NCI-H1105 (cell line): Measurements from ENCODE around the gene GSX2.

Experiments
- DNase-seq: peaks from one replicate; lab custom pipeline; 2025; lab: John Stamatoyannopoulos, UW

GSX2 gene

GRCh38 chr4:54077812-54078211, 22.2 kb upstream of the GSX2 start:
- no peak for DNase-seq

DNA sequence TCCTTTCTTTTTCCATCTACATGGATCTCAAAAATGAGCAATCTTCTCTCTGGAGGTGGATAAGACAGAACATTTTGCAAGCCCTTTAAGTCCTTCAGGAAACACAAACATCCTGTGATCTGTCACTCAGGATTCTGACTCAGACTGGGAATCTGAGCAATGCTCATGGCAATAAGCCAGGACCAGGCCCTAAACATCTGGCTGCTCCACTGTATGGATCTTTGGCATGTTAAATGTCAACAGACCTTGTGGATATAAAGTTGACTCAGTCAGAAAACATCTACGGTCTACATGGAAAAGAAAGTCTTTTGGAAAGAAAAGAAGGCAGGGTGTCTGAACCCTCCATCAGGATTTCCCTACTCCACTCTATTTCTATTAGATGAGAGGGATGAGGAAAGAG, 17.8 kb upstream of the GSX2 start:
- DNase-seq = no peak

GRCh38 chr4:54085284-54085683, 14.7 kb upstream of the GSX2 start:
- no peak for DNase-seq

DNA sequence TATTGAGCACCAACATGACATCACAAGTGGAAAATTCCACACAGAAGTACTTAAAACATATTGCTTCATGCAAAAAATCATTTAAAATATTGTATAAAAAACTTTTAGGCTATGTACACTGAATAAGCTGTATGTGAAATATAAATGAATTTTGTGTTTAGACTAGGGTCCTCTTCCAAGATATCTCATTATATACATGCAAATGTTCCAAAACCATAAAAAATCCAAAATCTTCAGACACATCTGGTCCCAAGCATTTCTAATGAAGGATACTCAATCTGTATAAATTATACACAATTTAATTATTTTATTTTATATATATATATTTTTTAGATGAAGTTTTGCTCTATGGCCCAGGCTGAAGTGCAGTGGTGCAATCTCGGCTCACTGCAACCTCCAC, 10.1 kb upstream of the GSX2 start:
- DNase-seq = no peak

GRCh38 chr4:54090404-54090803, 9.6 kb upstream of the GSX2 start:
- no peak for DNase-seq

- no peak for DNase-seq
Measured at GRCh38 chr4:54090804-54091623, 8.9 kb upstream of the GSX2 start.

GRCh38 chr4:54091637-54092404, 8.1 kb upstream of the GSX2 start:
- peak; percentile 17 for DNase-seq

DNA sequence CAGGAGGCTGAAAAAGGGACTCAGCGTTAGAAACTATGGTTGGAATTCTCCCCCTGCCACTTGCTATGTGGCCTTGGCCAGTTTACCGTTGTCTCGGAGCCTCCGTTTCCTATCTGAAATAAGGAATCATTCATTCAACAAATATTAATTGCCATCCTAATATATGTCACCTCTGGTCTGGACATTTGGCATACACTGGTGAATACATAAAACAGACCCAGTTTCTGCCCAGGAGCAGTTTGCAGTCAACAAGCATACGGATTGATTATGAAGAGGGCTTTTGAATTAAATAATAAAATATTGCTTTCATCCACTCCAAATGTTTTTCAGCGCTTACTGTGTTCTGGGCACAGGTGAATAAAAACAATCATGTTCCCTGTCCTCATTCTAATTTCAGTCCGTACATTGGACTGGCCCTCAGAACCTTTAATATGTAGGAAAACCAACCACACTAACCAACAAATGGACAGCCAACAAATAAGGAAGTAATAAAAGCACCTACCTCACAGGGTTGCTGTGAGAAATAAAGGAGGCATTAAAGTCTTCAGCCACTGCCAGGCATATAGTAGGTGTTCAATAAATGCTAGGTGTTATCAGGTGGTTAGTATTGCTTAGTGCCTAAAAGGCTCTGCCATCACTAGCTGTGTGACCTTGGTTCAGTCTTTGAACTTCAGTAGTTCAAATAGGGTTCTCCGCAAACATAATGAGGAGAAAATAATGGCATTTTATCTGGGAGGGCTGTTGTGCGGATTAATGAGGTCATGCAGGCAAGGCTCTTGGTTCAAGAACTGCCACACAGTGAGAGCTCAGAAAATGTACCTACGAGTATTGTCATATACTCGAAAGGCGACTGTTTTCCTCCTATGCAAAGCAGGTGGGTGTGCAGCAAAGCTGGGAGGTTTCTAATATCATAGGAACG, 7.3 kb upstream of the GSX2 start:
- DNase-seq = no peak

DNA sequence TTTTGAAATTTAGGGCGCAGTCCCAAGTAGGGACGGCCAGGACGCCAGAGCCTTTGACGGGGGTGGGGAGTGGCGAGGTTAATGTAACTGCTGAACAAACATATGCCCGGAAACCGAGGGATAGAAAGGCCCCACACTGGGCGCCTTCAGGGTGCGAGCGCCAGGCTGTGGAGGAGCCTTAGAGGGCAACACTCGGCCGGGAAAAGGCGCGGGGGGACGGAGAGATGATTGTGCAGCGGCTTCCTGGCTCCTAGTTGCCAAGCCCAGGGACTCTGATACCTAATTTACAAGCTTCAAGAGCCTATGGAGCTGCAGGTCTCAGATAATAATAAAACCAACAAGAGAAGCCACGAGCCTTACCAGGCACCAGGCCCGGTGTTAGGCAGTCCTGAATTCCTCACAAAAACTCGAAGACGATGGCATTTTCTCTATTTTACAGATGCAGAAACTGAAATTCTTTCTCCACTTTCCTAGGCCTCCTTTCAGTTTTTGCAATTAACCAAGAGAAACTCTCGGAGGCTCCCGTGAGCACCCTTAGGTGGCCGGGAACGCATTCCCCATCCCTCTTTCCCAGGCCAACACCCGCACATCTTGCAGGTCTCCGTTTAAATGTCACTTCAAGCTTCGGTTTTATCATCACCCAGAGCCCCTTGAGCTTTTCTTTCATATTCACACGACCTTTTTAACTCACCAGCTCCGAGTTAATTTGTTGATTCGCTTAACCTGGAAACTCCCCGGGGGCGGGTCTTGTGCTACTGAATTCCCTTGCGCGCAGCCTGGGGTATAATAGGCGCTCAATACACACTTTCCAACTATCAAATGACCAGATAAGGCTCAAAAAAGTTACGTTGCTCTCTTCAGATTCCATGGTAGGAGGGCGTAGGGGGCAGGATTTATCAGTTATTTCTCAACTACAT, 6.4 kb upstream of the GSX2 start:
- DNase-seq = no peak

DNA sequence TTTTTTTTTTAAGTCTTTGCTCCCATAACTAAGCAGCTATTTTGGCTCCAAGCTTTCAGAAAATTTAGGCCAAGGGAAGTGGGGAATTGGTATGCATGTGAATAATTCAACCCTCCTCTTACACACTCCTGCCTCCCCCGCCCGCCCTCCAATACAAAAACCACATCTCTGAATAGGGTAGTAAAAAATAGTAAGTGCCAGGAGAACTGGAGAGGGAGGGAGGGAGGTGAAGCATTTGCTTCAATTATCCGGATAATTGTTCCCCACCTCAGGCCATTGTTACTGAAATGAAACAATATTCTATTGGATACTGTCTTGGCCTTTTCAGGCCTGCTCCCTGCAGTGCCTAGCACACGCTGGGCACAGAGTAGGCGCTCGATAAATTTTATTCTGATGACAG, 5.5 kb upstream of the GSX2 start:
- DNase-seq = no peak

DNA sequence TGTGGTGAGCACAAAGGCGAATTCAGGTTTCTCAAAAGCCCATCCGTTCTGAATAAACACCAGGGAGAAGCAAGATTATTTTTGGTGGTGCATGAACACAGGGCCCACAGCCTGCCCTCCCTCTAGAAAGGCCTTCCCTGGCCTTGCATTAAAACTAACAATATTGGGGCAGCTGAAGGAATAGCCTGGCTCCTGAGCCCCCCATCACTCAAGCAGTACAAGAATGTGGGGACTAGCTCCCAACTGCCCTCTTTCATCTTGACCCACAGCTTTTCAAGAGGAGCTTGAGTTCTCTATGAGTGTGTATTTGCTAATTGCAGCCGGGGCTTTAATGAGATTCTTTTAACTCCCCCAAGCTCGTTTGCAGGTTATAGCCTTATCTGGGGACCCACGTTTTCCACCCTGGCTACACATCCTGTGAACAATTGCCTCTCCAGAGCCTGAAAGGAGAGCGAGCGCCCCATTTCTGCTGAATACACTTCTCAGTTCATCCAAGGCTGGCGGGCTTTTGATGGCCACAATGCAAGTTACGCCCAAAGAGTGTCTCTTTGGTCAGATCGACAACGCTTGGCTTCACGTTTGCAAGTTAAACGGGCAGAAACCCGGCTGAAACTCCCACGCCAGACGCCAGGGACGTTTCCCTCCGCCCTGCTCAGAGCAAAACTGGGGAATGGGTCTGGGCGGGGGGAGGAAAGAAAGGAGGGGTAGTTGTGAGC, 4.7 kb upstream of the GSX2 start:
- DNase-seq = no peak

- DNase-seq = no peak
Measured at GRCh38 chr4:54096295-54096962, 3.5 kb upstream of the GSX2 start.

- DNase-seq = no peak
Measured at GRCh38 chr4:54097152-54097551, 2.8 kb upstream of the GSX2 start.

DNA sequence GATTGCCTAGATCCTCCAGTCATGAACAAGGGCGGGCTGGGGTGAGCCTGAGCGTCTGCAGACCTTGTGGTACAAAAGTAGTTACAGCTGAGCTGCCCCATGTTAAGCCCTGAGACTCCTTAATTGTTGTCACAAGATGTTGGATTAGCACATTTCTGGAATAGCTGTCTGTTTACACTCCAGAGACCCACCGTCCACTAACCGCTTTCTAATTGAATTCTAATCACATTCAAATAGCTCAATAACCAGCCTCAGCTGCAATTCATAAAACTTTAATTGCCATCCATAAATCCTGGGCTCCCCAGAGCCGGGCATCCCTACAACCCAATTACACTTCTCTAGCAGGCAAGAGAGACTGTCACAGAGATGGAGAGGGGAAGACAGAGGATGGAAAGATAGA, 1.6 kb upstream of the GSX2 start:
- DNase-seq = no peak

- DNase-seq = no peak
Measured at GRCh38 chr4:54099287-54099747, 646 bp upstream of the GSX2 start.

- no peak for DNase-seq
Measured at GRCh38 chr4:54100595-54101189, 729 bp downstream of the GSX2 start.

DNA sequence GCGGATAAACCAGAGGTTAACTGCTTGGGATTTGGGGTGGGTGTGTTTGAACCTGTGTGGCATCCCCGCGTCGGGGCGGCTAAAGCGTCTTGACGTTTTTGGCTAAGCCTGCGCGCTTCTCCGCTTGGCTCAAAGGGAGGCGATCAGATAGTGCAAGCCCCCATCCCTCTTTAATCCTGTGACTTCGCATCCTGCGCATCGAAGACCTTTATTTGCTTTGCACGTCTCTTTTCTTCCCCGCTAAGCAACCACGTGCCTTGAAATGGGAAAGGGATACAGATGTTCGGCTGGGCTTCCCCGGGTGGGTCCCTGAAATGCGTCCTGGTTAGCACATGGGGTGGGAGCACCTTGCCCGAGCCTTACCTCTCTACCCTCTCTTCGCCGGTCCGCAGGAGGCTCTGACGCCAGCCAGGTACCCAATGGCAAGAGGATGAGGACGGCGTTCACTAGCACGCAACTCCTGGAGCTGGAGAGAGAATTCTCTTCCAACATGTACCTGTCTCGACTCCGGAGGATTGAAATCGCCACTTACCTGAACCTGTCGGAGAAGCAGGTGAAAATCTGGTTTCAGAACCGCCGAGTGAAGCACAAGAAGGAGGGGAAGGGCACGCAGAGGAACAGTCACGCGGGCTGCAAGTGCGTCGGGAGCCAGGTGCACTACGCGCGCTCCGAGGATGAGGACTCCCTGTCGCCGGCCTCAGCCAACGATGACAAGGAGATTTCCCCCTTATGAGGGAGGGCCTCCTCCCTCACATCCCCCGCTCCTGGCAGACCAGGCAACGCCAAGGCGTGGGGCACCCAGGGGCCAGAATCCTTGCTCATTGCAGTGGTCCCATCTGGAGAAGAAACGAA, 1.5 kb downstream of the GSX2 start:
- no peak for DNase-seq

- no peak for DNase-seq
Measured at GRCh38 chr4:54102531-54103106, 2.7 kb downstream of the GSX2 start.
